ENCODE measurements around the gene NOC4L.
"Not testable (repeated sequence)": the region's sequence is repeated elsewhere in the genome, so short reads cannot be mapped to it uniquely, and the experiment has no call there.

Gene NOC4L

GRCh38 chr12:132144810-132145168 lies 532 bp downstream of the NOC4L start:
- DNase-seq, result no peak

- DNase-seq, result no peak
Observed at GRCh38 chr12:132145334-132145733, 1.1 kb downstream of the NOC4L start.

GRCh38 chr12:132146098-132146497 lies 1.8 kb downstream of the NOC4L start:
- no peak for DNase-seq

- DNase-seq, result no peak
Observed at GRCh38 chr12:132146772-132147422, 2.6 kb downstream of the NOC4L start.

- no peak for DNase-seq
Observed at GRCh38 chr12:132147423-132148367, 3.4 kb downstream of the NOC4L start.

- no peak for DNase-seq
Observed at GRCh38 chr12:132148368-132149045, 4.2 kb downstream of the NOC4L start.

GRCh38 chr12:132149526-132149925 lies 5.3 kb downstream of the NOC4L start:
- not testable (repeated sequence) for DNase-seq

- DNase-seq, result no peak
Observed at GRCh38 chr12:132150780-132151144, 6.5 kb downstream of the NOC4L start.

- peak in 1 of 2 experiments; percentile 1 for DNase-seq
Observed at GRCh38 chr12:132151145-132151765, 7.0 kb downstream of the NOC4L start.

GRCh38 chr12:132151766-132152410 lies 7.6 kb downstream of the NOC4L start:
- DNase-seq, result peak in 1 of 2 experiments; percentile 1

- no peak for DNase-seq
Observed at GRCh38 chr12:132152411-132152821, 8.2 kb downstream of the NOC4L start.

- peak; percentile 0 to 1 for DNase-seq
Observed at GRCh38 chr12:132152953-132153352, 8.7 kb downstream of the NOC4L start.

GRCh38 chr12:132153501-132154340 lies 9.5 kb downstream of the NOC4L start:
- peak; percentile 59 to 67 for DNase-seq

GRCh38 chr12:132154341-132154761 lies 10.1 kb downstream of the NOC4L start:
- peak in 1 of 2 experiments; percentile 0 for DNase-seq

GRCh38 chr12:132154941-132155770 lies 10.9 kb downstream of the NOC4L start:
- DNase-seq, result no peak

GRCh38 chr12:132155771-132156572 lies 11.7 kb downstream of the NOC4L start:
- no peak for DNase-seq

- DNase-seq, result no peak
Observed at GRCh38 chr12:132156573-132157325, 12.5 kb downstream of the NOC4L start.

- DNase-seq, result no peak
Observed at GRCh38 chr12:132157733-132158409, 13.6 kb downstream of the NOC4L start.
